ENCODE data around the gene B3GALT5.

DNA sequence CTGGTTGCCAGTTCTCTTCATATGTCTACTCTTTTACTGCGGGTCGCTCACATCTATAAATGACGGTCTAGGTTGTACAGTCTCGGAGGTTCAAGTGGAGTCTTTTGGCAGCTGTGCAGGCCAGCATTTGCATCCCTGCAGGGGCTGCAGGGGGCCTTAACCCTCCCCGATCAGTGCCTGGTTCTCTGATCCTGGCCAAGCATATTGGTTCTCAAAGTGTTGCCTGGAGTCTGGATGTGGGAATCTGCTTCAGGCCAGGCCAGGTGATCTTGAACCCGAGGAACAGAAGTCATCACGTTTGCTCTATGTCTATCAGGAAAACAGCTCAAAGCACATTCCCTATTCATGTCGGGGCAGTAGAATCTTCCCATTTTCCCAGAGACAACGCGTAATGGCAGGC, 21.8 kb downstream of the B3GALT5 start:
- TF ChIP-seq, protein P1, sequence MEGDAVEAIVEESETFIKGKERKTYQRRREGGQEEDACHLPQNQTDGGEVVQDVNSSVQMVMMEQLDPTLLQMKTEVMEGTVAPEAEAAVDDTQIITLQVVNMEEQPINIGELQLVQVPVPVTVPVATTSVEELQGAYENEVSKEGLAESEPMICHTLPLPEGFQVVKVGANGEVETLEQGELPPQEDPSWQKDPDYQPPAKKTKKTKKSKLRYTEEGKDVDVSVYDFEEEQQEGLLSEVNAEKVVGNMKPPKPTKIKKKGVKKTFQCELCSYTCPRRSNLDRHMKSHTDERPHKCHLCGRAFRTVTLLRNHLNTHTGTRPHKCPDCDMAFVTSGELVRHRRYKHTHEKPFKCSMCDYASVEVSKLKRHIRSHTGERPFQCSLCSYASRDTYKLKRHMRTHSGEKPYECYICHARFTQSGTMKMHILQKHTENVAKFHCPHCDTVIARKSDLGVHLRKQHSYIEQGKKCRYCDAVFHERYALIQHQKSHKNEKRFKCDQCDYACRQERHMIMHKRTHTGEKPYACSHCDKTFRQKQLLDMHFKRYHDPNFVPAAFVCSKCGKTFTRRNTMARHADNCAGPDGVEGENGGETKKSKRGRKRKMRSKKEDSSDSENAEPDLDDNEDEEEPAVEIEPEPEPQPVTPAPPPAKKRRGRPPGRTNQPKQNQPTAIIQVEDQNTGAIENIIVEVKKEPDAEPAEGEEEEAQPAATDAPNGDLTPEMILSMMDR (IDR thresholded peaks at IDR 0.05), result no peak
- TF ChIP-seq POLR2A (IDR thresholded peaks at IDR 0.05), result no peak
